IPS-NIHi7 (cell line): ENCODE measurements around the gene LRBA.

ENCODE experiments used
- DNase-seq: peaks from one replicate; pipeline ENCODE4 v3.0.0; 2012; ENCODE audit warnings: mixed read lengths; ENCODE audit errors: extremely low spot score

LRBA gene

DNA sequence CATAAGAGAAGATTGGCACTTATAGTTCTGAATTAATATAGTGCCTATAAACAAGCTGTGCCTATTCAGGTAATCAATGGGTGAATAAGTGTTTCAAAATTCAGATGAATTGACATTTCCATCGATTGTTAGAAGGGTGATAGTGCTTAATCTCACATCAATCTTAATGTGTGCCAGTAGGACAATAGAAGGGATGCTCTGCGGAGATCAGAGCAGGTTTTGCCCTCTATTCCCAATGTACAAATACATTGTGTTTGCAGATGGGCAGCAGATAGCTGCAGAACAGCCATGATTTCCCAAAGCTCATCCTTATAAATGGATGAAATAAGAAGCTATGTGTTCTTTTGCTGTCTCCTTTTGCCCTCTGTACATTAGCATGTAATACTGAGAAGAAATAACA is 425.9 kb downstream of the LRBA start:
- no peak for DNase-seq

DNA sequence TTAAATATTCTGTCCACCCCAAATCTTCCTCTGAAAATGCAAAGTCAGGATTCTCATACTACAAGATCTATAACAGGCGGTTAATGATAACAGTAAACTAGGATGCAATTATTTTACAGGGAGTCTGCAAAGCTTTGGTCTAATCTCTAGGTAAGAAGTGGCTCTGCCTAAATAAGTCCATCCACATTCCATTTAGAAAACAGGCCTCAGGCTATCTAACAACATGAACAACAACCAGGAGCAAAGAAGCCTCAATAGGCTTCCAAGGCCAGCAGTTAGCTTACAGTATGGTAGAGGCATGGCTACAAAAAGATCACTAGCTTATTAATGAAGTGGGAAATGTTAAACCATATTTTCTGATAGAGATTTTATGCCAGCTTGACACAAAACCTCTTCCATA is 426.8 kb downstream of the LRBA start:
- no peak for DNase-seq

DNA sequence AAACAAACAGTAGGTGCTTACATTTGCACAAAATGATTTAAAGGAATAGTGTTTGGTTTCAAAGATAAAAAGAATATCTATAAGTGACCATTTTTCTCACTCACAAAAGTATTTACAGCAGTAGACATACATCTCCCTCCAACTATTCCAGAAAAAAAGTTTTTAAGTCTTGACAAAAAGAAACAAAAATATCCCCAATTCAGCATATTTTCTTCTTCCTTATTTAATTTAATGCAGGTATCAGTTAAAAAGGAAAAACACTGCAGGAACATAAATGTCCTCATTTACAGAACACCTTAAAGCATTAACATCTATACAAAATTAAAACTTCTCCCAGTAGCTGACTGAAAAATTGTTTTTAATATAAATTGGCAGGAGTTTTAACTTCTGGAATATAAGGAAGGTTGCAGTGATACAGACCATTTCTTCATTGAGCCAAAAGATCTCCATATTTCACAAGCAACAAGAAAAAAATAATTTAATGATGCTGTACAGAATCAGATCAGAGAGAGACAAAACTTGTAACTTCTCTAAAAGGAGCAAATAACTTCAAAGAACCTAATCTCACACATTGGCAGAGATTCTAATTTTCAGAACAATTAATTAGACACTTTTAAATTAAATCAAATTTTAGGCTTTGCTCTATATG is 428.8 kb downstream of the LRBA start:
- DNase-seq = no peak

DNA sequence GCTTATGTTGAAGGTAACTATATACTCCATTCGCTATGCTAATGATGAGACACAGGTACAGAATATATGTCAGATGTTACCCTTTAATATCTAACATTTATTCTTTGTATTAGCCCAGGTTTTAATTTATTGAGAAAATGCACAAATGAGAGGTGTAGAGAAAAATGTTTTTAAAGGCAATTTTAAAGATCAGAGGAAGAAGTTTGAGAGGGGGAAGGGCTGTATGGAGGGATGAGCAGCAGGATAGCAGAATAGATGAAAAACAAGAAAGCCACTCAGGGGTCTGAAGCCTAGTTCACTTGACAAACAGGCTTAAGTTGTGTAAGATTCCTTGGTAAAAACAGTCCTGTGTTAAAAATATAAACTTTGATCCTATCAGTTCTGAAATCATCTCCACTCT is 429.5 kb downstream of the LRBA start:
- no peak for DNase-seq

DNA sequence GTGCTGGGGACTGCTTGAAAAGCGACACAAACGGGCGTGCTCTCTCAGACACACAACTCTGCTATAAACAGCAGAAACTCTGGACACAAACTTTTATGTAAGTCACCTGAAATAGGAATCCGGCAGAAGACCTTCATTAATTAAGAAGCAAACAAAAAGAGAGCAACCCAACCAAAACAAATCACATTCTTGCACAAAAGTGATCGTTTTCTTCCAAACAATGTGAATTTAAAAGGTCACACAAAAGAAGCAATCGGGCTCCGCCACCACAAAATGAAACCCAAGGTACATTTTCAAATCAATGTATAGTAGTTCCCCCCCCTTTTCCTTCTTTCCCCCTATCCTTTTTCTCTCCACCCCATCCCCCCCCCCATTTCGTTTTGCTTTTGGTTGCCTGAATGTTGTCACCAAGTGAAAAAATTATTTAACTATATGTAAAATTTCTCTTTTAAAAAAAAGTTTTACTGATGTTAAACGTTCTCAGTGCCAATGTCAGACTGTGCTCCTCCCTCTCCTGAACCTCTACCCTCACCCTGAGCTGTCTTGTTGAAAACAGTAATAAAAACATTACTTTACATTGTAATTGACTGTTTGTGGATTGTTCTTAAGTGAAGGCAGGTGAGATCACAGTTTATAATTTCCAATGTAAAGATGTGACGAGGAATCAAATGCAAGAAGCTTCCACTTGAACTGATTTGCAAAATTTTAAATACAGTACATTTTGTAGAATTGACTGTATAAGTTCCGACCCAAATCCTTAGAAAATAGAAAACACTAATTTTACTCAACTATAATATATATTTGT is 430.8 kb downstream of the LRBA start:
- DNase-seq = no peak

DNA sequence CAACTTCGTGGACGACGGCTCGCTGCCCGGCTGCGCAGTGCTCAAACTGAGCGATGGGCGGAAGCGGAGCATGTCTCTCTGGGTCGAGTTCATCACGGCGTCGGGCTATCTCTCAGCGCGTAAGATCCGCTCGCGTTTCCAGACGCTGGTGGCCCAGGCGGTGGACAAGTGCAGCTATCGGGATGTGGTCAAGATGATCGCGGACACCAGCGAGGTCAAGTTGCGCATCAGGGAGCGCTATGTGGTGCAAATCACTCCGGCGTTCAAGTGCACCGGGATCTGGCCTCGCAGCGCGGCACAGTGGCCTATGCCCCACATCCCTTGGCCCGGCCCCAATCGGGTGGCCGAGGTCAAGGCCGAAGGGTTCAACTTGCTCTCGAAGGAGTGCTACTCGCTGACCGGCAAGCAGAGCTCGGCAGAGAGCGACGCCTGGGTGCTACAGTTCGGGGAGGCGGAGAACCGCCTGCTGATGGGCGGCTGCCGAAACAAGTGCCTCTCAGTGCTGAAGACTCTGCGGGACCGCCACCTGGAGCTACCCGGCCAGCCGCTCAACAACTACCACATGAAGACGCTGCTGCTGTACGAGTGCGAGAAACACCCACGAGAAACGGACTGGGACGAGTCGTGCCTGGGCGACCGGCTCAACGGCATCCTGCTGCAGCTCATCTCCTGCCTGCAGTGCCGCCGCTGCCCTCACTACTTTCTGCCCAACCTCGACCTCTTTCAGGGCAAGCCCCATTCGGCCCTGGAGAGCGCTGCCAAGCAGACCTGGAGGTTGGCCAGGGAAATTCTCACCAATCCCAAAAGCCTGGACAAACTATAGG is 431.6 kb downstream of the LRBA start:
- DNase-seq = peak; percentile 45

DNA sequence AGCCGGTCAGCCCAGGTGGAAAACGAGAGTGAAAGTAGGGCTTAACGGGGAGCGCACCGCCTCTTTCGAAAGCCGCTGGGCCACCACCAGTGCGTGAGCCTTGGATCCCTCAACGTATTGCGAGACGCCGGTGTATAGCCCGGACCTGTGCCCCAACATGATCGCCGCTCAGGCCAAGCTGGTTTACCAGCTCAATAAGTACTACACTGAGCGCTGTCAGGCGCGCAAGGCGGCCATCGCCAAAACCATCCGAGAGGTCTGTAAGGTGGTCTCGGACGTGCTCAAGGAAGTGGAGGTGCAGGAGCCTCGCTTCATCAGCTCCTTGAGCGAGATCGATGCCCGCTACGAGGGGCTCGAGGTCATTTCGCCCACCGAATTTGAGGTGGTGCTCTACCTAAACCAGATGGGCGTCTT is 432.2 kb downstream of the LRBA start:
- DNase-seq = peak; percentile 24

DNA sequence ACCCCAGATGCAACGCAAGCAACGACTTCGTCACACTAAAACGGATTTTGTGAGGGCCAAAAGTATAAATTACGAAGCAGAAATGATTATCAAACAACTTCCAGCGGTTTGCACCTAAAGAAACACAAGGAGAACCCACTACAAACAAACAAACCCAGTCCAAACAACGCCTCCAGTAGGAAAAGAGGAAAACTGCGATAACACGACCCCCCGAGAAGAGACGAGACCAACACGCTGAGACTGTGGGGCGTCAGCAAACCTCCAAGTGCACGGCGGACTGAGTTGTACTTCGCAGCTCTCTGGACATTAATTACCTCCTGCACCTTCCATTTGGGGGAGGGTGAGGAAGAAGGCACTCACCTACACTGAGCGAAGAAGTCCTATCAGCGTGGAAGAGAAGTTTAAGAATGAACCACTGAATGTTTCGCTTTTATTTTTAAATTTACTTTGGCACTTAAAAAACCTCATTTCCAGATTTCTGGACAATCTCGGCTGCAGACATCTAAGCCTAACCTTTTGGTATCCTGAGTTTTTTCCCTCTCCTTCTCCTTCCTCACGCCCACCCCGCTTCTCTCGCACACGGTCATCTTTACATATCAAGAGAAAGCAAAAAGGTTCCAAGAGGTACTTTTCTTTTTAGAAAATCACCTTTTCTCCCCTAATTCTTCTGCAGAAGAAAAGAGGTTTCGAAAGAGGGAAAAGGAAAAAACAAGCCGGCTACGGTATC is 432.8 kb downstream of the LRBA start, which contains the start of gene MAB21L2:
MAB21L2 (plus strand) TSS at position 6 of the 727 bp plus-strand sequence. CDS start 879 bp downstream, outside the sequence.
- DNase-seq = no peak

DNA sequence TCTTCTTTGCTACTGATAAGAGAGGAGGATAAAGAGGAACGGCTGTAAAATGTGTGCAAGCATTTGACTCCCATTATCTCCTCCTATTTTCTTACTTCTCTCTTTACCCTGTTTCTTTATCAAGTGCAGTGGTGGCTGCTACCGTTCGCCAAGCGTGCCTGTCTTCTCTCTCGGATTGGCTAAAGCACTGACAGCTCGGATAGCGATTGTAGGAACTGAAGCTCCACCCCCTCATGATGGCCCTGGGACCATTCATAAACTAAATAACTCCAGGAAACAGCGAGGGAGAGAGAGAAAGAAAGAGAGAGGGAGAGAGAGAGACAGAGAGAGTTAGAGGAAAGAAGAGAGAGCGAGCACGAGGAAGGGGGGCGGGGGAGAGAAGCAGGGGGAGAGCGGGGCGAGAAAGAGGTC is 433.4 kb downstream of the LRBA start:
- DNase-seq = peak; percentile 66

DNA sequence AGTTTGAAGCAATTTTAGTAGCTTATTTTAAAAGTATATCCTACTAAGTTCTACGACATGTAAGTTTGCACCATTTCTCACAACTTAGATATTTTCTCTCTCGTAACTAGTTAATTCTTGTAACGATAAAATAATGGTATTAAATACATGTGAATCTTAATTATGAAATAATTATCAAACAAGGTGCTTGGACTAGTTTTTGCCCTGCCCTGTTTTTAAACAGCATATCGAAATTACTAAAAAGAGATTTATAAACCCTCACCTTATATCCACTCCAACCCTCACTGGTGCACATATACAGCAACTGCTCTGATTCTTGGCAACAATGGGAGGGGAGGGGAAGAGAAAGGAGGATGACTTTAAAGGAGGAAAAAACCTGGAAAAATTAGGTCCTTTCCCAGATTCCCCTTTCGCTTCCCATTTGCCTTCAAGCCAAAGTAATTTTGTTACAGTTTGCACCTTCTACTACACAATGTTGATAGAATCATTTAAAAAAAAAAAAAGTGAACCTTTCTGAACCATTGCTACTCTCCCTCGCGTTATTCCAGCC is 434.0 kb downstream of the LRBA start:
- no peak for DNase-seq

DNA sequence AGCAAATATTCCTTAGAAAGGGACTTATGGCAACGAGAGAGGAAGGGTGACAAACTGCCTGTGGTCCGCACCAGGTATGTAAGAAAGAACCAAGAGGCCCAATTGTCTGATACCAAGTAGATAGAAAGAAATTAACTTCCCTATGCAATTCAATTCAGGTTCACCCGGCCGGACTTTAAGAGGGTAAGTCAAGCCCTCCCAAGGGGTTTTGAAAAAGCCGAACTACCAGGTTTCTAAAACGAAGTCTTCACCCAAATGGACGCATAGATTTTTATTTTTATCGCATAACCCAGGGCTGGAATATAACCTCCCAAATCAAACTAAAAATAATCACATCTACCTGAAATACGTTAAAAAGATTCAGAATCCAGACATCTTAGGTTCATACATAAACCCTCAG is 434.8 kb downstream of the LRBA start:
- no peak for DNase-seq

DNA sequence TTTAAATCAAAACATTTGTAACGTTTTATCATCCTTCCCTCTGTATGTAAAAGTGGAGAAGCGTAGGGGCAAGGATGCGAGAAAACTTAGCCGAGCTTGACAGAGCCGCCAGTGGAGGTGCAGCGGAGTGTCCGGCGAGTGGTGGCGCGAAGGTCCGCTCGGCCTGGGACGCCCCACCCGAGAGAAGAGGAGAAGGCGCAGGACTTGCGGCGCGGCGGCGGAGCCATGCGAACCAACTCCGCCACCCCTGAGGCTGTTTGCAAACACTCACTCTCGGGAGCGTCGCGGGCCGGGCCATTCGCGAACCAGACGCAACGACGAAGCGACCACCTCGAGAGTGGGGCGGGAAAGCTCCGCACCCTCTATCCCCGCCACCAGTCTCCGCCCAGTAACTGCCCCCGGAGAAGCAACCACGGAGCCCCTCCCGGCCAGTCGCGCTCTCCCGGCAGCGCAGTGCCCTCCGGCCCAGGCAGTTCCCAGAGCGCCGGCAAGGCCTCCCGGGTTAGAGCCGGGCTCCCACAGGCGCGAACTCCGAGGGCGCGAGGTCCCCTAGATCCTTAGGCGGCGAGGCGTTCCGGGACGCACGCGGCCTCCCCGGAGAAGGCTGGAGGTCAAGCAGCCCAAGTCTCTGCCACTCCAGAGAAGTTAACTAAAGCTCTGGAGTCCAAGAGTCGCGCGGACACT is 435.4 kb downstream of the LRBA start:
- DNase-seq = peak; percentile 42

DNA sequence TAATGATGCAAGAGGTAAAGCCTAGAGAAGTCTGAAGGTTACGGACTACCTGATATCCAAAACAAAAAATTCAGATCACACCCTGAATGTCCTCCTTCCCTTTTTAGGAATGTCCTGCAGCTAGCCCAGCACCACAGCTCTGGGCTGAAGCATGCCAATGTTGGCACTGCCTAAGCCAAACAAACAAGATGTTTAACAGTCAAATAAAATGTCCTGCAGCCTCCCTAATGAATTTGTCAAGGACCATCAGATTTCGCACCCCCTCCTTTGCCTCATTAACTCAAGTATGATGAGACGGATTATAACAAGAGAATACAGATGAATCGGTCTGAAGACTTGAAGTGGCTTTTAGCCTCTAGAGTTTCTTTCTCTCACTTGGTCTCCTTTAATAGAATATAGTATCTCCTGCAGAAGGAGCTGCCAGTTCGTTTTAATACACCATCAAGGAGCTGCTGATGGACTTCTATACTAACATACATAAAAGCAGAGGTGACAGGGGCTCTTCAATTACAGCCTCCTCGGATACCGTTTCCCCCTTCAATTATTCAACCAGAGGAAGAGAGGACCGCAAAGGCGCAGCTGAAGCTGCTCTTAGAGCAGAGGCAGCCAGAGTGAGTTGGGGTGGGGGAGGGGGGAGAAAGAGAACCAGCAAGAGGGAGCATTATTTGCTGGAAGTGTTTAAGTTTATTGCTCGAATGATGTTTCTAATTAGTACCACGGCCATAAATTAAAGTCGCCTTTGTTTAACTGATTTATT is 436.2 kb downstream of the LRBA start:
- DNase-seq = peak; percentile 42

DNA sequence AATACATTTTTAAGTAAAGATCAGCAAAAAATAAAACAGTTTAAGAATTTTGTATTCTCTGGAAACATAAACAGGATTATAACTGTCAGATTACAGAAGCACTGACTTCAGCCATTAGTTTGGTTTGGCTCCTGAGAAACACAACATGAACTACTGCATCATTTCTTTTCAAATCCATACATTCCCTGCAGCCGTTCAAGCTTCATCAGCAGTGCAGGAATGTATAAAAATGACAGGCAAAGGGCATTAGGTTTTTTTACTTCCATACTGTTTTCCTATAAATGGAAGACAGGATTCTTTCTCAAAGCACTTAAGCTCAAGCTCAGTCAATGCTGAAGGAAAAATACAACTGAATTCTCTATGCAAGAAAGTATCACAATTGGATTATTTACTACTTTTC is 437.3 kb downstream of the LRBA start:
- DNase-seq = no peak

DNA sequence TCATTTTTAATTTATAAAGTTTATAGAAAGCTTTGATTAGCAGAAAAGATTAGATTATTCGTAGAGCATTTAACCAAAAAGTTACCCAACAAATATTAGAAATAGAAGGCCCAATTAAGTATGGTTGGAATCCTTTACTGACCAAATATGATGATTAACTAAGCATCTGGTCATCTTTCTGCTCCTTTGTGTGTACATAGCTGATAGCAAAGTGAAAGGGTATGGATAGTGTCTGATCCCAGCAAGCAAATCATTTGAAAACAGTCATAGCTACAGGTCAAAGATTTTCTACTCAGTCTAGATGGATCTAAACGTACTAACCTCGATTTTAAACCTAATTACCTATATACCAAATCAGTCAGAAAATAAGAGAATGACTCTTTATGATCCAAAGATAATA is 440.4 kb downstream of the LRBA start:
- DNase-seq = no peak

DNA sequence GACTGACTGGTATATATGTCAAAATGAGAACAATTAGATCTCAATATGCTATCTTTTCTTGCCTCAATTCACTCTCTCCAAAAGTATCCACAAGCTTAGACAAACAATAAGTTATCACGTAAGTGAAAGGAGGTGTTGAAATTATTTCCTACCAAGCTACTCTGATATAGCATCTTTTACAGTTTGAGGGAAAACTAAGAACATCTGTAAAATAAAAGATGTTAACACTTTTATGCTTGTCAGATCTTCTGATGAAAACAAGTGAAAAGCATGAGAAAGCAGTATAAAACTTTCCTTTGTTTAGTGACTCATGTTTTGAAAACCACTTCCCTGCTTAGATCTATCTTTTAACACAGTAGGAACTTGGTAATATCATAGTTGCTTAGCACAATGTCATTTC is 441.6 kb downstream of the LRBA start:
- DNase-seq = no peak

DNA sequence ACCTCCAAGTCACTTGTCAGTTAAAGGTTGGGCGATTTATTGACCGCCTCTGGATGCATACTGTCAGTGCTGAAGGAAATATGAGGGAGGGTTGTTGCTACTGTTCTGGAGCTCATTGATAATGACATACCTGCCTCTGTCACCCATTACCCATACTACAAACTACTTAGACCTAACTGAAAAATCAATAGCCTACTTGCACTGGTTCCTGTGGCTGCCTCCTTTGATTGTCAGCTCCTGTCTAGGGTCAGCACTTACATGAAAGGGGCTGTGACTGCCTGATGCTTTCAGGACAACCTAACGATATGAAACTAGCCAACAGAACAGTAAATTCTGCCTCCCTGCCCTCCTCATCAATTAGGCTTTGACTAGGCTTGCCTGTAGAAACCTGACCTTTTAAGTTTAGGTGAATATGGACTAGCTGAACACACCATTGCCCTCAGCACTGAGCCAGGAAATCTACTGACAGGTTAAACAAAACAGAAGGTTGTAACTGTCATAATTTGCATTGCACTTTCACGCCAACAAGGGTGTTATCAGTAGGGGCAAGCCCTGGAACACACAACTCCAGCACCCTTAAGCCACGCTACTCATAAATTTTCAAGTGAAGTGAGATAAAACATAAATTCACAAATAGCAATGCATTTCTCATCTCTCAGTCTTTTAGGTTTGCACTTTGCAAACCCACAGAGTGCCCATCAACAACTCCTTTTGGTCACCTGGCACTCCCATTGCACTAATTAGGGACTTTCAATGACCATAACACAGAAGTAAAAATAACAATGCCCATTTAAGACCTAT is 442.2 kb downstream of the LRBA start:
- no peak for DNase-seq

DNA sequence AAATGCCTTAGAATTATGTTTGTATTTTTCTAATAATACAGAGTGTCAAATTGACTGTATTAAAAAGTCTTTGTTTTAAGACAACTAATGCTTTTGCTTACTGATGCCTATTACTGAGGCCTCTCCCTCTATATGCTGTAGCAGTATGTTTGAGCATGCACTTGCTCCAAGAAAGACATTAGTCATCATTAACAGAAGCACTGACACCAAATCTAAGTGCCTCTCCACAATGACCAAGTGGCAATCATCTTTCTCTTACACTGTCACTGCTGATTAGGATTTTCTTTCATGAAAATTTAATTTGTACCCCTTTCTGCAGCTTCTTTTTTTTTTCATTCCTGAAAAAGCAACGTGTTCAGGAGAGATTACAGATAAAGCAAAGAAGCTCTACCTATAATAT is 444.2 kb downstream of the LRBA start:
- DNase-seq = no peak

DNA sequence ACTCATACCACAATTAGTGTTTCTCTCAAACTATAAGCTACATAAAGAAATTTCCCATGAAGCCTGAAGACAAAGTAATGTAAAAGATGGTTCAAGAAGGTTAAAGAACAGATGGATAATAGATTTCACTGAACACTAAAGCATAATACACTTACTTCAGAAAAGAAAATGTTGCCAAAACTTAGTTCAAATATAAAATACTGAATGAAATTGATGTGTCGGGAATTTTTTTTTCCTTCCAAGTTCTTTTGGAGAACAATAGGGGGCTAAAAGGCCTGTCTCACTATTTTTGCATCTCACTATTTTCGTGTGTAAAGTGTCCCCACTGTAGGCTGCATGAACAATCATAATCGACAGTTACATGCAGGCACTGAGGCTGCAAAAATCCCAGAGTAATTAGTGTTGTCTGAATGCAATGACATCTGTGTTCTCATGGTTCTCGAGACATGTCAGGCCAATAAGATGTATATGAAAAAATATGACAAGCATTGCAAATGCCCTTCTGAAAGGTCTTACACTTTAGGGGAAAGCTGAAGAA is 445.0 kb downstream of the LRBA start:
- DNase-seq = no peak
